Peyer's patch (tissue), 4 donors: ENCODE measurements around the gene PSMA2. TPM values are rescaled to one million over a fixed set of nuclear protein-coding genes. Genes with fewer than 3 reads are reported as not detected.

Source experiments
- DNase-seq, 3 donors: peaks; one replicate each; pipeline ENCODE4 v3.0.0-alpha.2; 2017 to 2019
- H3K27ac ChIP-seq, 4 donors: fragments of 200-600 bp; sonication (generic); one replicate each; pipeline ENCODE4 v1.5.1; 2016 to 2019
- H3K27me3 ChIP-seq, 2 donors: fragments of 200-600 bp; sonication (generic); one replicate each; pipeline ENCODE4 v1.5.1; 2019
- H3K36me3 ChIP-seq, 3 donors: fragments of 200-600 bp; sonication (generic); one replicate each; pipeline ENCODE4 v1.5.1; 2016 to 2019
- H3K4me1 ChIP-seq, 4 donors: fragments of 200-600 bp; sonication (generic); one replicate each; pipeline ENCODE4 v1.5.1; 2016 to 2019
- H3K4me3 ChIP-seq, 4 donors: fragments of 200-600 bp; sonication (generic); 1 replicate in 3 of 4; 2 replicates in 1 of 4; pipeline ENCODE4 v1.5.1; 2016 to 2019; ENCODE audit warnings: mild to moderate bottlenecking in 1 of 4
- H3K9me3 ChIP-seq, 4 donors: fragments of 200-600 bp; sonication (generic); one replicate each; pipeline ENCODE4 v1.5.1; 2016 to 2019; ENCODE audit warnings: mild to moderate bottlenecking in 1 of 4
- POLR2A ChIP-seq, 2 donors: fragments of 450-650 bp; IDR thresholded peaks; one replicate each; pipeline ENCODE4 v1.5.1; 2017; ENCODE audit warnings: antibody characterized with exemption in 2 of 2, mild to moderate bottlenecking in 2 of 2, moderate library complexity in 2 of 2
- total RNA-seq, 4 donors: library from RNA; depleted of rRNA; stranded (reverse); fragments of >200 nt; gene quantifications; one replicate each; pipeline ENCODE4 v1.1.0, GENCODE V29; 2016
- TF ChIP-seq, protein P1 (sequence below), 6 experiments: fragments of 450-650 bp in 4 of 6; fragments of 200-600 bp in 2 of 6; sonication (generic) in 1 of 6; IDR thresholded peaks; one replicate each; pipeline ENCODE4 v1.5.1; 2017 to 2019; ENCODE audit warnings: antibody characterized with exemption in 6 of 6, mild to moderate bottlenecking in 3 of 6, moderate library complexity in 1 of 6

The PSMA2 gene
- total RNA-seq, 4 donors from 2014 or later: 28.1 to 66.8 (median 55.8) TPM

- no peak for TF ChIP-seq POLR2A (IDR thresholded peaks at IDR 0.05)
- TF ChIP-seq, protein P1, sequence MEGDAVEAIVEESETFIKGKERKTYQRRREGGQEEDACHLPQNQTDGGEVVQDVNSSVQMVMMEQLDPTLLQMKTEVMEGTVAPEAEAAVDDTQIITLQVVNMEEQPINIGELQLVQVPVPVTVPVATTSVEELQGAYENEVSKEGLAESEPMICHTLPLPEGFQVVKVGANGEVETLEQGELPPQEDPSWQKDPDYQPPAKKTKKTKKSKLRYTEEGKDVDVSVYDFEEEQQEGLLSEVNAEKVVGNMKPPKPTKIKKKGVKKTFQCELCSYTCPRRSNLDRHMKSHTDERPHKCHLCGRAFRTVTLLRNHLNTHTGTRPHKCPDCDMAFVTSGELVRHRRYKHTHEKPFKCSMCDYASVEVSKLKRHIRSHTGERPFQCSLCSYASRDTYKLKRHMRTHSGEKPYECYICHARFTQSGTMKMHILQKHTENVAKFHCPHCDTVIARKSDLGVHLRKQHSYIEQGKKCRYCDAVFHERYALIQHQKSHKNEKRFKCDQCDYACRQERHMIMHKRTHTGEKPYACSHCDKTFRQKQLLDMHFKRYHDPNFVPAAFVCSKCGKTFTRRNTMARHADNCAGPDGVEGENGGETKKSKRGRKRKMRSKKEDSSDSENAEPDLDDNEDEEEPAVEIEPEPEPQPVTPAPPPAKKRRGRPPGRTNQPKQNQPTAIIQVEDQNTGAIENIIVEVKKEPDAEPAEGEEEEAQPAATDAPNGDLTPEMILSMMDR (IDR thresholded peaks at IDR 0.05): no peak
- no peak for DNase-seq
- Histone ChIP-seq H3K36me3 (no peaks in the 10 kb centered on the region), H3K4me3 (no peak overlapping the region), H3K4me1 (no peaks in the 10 kb centered on the region), H3K9me3 (no peaks in the 10 kb centered on the region), H3K27me3 (no peaks in the 10 kb centered on the region), H3K27ac (no peak overlapping the region)
These were observed 44.4 kb upstream of the PSMA2 start for GRCh38 chr7:42976371-42976770.

DNA sequence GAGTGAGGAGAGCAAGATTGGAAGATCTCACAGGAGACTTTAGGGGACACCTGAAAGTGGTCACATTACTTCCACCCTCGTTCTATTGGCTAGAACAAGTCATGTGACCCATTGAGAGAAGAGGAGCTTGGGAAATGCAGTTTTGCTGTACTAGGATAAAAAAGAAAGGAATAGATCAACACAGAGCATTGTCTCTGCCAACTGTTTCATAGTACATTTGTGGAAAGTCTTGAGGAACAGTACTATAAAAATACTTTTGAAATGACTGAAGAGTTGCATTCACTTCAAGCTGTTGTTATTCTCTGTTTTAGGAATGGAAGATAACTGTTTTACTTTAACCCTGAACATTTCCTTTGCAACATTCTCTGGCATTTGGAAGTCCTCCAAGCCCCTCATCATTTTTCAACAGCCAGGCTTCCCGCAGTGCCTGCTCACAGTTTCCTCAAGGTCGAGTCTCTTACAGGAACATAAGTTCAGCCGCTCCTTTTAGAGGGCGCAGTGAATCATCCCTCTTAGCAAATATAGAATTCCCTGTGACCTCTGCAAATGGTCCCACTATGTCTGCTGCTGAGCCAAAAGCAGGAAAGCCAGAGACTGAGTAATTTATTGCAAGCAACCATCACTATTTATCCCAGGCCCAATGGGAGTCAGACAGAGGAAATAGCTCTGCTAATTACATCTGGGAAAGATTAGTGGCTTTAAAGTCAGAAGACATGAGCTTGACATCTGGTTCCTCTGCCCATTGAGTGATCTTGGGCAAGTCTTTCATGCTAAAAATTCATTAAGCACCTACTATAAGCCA lies 40.9 kb upstream of the PSMA2 start:
- TF ChIP-seq, protein P1 (IDR thresholded peaks at IDR 0.05): no peak
- TF ChIP-seq POLR2A (IDR thresholded peaks at IDR 0.05): no peak
- DNase-seq: peak in 1 of 3 donors; percentile 48
- no peaks in the 10 kb centered on the region for H3K36me3 ChIP-seq
- H3K9me3 ChIP-seq: no peaks in the 10 kb centered on the region
- peak overlapping the region in 2 of 4 donors; percentile 8 to 60 for H3K27ac ChIP-seq
- H3K27me3 ChIP-seq: no peaks in the 10 kb centered on the region
- no peak overlapping the region for H3K4me3 ChIP-seq
- H3K4me1 ChIP-seq: no peaks in the 10 kb centered on the region

GRCh38 chr7:42967391-42967790 lies 35.4 kb upstream of the PSMA2 start:
- no peaks in the 10 kb centered on the region for H3K27me3 ChIP-seq
- no peak overlapping the region for H3K4me3 ChIP-seq
- H3K27ac ChIP-seq: no peak overlapping the region
- no peak for DNase-seq
- H3K9me3 ChIP-seq: no peaks in the 10 kb centered on the region
- H3K4me1 ChIP-seq: no peaks in the 10 kb centered on the region
- TF ChIP-seq, protein P1 (IDR thresholded peaks at IDR 0.05): no peak
- no peak for TF ChIP-seq POLR2A (IDR thresholded peaks at IDR 0.05)
- H3K36me3 ChIP-seq: no peaks in the 10 kb centered on the region

- DNase-seq: no peak
- H3K4me1 ChIP-seq: no peaks in the 10 kb centered on the region
- H3K36me3 ChIP-seq: no peaks in the 10 kb centered on the region
- H3K27me3 ChIP-seq: no peaks in the 10 kb centered on the region
- no peak overlapping the region for H3K4me3 ChIP-seq
- H3K27ac ChIP-seq: no peak overlapping the region
- no peak for TF ChIP-seq POLR2A (IDR thresholded peaks at IDR 0.05)
- TF ChIP-seq, protein P1 (IDR thresholded peaks at IDR 0.05): no peak
- H3K9me3 ChIP-seq: no peaks in the 10 kb centered on the region
These were observed 33.2 kb upstream of the PSMA2 start for GRCh38 chr7:42964849-42965805.

GRCh38 chr7:42964293-42964692 lies 32.3 kb upstream of the PSMA2 start:
- DNase-seq: no peak
- TF ChIP-seq, protein P1 (IDR thresholded peaks at IDR 0.05): no peak
- TF ChIP-seq POLR2A (IDR thresholded peaks at IDR 0.05): no peak
- Histone ChIP-seq H3K4me1 (no peaks in the 10 kb centered on the region), H3K36me3 (no peaks in the 10 kb centered on the region), H3K27me3 (no peaks in the 10 kb centered on the region), H3K9me3 (no peaks in the 10 kb centered on the region), H3K4me3 (no peak overlapping the region), H3K27ac (no peak overlapping the region)
